ENCODE data around the gene INTS15. TPM values are rescaled to one million over a fixed set of nuclear protein-coding genes. Genes with fewer than 3 reads are reported as not detected.
"Not testable (repeated sequence)": the region's sequence is repeated elsewhere in the genome, so short reads cannot be mapped to it uniquely, and the experiment has no call there.

INTS15 gene
- total RNA-seq, 1 experiment from 2014 or later: 21.4 TPM

DNA sequence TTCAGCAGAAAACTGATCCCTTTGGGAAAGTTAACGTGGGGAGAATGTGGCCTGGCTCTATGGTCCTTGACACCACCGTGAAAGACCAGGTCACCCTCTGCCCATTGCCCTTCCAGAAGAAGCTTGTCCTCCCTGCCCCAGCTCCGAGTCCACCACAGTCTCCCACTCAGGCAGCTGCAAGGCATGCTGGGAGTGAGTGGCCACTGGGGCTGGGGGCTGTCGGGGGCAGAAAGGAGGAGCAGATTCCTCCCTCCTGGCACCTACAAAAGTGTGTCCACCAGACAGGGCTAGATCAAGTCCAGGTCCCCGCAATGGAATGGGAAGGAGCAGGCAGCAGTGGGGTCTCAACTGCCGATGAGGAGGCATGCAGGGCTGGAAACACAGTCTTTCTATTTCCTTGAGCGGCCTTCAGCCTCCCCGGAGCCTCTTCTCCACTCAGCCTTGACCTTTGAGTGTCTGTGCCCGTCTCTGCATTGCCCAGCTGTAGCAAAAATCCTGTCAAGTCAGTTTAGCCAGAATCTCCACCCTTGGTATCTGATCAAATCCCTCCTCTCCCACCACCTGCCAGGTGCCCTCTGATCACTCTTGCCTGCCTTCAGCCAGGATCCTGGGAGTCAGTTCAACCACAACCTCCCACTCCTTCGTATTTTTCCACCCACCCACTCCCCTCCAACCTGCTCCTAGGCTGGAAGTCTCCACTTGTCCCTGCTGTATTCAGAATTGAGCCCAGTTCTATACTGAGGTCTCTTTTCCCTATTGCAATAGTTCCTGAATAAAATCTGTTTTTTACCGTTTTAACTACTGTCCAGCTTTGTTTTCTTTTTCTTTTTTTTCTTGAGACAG is 40.4 kb downstream of the INTS15 start:
- Histone ChIP-seq H3K4me3 (no peak overlapping the region), H3K79me2 (ENCODE audit: low read depth) (no peaks in the 10 kb centered on the region), H2AFZ (no peak overlapping the region), H3F3A (ENCODE audit: insufficient read depth, low read depth) (peaks cover 25% of the 10 kb centered on the region), H3K4me2 (peak overlapping the region; percentile 60), H3K27me3 (ENCODE audit: insufficient read depth, low read depth) (no peaks in the 10 kb centered on the region), H3K4me1 (replicated peaks; ENCODE audit: insufficient read depth) (peaks cover 13% of the 10 kb centered on the region), H3K36me3 (ENCODE audit: low read depth) (no peaks in the 10 kb centered on the region), H3K9me2 (ENCODE audit: insufficient read depth) (no peaks in the 10 kb centered on the region), H3K9me3 (ENCODE audit: insufficient read depth, low read depth) (no peaks in the 10 kb centered on the region), H4K20me1 (ENCODE audit: insufficient read depth) (no peaks in the 10 kb centered on the region), H3K27ac (no peak overlapping the region)
- ChIA-PET POLR2A (ENCODE audit: unreplicated experiment) (no interaction called here), CTCF (no interaction called here)
- BruUV-seq (replicated peaks): no TSS peak
- DNase-seq: peak; percentile 68 to 69
- no peak for TF ChIP-seq EZH2 (IDR thresholded peaks at IDR 0.05; ENCODE audit: low read depth)
- TF ChIP-seq, protein P1, sequence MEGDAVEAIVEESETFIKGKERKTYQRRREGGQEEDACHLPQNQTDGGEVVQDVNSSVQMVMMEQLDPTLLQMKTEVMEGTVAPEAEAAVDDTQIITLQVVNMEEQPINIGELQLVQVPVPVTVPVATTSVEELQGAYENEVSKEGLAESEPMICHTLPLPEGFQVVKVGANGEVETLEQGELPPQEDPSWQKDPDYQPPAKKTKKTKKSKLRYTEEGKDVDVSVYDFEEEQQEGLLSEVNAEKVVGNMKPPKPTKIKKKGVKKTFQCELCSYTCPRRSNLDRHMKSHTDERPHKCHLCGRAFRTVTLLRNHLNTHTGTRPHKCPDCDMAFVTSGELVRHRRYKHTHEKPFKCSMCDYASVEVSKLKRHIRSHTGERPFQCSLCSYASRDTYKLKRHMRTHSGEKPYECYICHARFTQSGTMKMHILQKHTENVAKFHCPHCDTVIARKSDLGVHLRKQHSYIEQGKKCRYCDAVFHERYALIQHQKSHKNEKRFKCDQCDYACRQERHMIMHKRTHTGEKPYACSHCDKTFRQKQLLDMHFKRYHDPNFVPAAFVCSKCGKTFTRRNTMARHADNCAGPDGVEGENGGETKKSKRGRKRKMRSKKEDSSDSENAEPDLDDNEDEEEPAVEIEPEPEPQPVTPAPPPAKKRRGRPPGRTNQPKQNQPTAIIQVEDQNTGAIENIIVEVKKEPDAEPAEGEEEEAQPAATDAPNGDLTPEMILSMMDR (conservative IDR thresholded peaks at IDR 0.05): no peak
- intact Hi-C loops (cut with micrococcal nuclease; ENCODE audit: unreplicated experiment): no loop called here

DNA sequence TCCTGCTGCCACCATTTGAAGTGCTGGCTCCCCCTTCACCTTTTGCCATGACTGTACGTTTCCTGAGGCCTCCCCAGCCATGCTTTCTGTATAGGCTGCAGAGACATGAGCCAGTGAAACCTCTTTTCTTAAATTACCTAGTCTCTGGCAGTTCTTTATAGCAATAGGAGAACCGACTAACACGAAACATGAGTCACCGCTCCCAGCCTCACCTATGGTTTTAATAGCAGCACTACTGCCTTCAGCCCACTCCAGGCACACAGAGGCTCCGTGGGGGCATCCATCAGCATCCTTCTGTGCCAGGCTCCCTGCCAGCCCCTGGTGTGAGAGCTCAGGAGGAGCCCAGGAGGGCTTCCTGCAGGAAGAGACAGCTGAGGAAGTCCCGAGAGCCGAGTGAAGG is 41.8 kb downstream of the INTS15 start:
- no peak overlapping the region for H3K4me2 ChIP-seq
- H2AFZ ChIP-seq: no peak overlapping the region
- no peak for DNase-seq
- H3K27ac ChIP-seq: no peak overlapping the region
- peaks cover 27% of the 10 kb centered on the region for H3K4me1 ChIP-seq (replicated peaks; ENCODE audit: insufficient read depth)
- no TSS peak for BruUV-seq (replicated peaks)
- H3F3A ChIP-seq (ENCODE audit: insufficient read depth, low read depth): peaks cover 34% of the 10 kb centered on the region
- no peaks in the 10 kb centered on the region for H3K36me3 ChIP-seq (ENCODE audit: low read depth)
- peaks cover 5% of the 10 kb centered on the region; the same call in 1 of the 2 replicates for H3K79me2 ChIP-seq (ENCODE audit: low read depth)
- H3K27me3 ChIP-seq (ENCODE audit: insufficient read depth, low read depth): no peaks in the 10 kb centered on the region
- intact Hi-C loops (cut with micrococcal nuclease; ENCODE audit: unreplicated experiment): no loop called here
- H4K20me1 ChIP-seq (ENCODE audit: insufficient read depth): no peaks in the 10 kb centered on the region
- POLR2A ChIA-PET (ENCODE audit: unreplicated experiment): no interaction called here
- no peak overlapping the region for H3K4me3 ChIP-seq
- no peak for TF ChIP-seq EZH2 (IDR thresholded peaks at IDR 0.05; ENCODE audit: low read depth)
- no peaks in the 10 kb centered on the region for H3K9me2 ChIP-seq (ENCODE audit: insufficient read depth)
- no peaks in the 10 kb centered on the region for H3K9me3 ChIP-seq (ENCODE audit: insufficient read depth, low read depth)
- CTCF ChIA-PET: no interaction called here

DNA sequence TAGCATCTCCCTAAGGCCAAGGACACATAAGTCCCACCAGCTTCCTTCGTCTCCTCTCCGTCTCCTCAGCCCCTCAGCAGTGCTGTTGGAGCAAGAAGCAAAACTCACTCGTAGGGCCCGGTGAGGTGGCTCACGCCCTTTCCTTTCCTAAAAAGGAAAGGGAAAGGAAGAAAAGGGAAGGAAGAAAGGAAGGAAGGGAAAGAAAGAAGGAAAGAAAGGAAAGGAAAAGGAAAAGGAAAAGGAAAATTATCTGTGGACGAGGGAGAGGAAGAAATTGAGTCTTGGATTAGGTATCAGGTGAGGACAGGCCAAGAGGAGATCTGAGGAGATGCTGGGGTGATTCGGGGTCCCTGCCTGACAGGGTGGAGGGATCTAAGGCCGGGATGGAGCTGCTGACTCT is 44.2 kb downstream of the INTS15 start:
- no peaks in the 10 kb centered on the region for H3K36me3 ChIP-seq (ENCODE audit: low read depth)
- POLR2A ChIA-PET (ENCODE audit: unreplicated experiment): no interaction called here
- CTCF ChIA-PET: no interaction called here
- peaks cover 34% of the 10 kb centered on the region for H3F3A ChIP-seq (ENCODE audit: insufficient read depth, low read depth)
- no peak overlapping the region for H3K4me3 ChIP-seq
- TF ChIP-seq EZH2 (IDR thresholded peaks at IDR 0.05; ENCODE audit: low read depth): no peak
- H4K20me1 ChIP-seq (ENCODE audit: insufficient read depth): no peaks in the 10 kb centered on the region
- H3K4me1 ChIP-seq (replicated peaks; ENCODE audit: insufficient read depth): peaks cover 34% of the 10 kb centered on the region
- H3K79me2 ChIP-seq (ENCODE audit: low read depth): peaks cover 24% of the 10 kb centered on the region
- no peak overlapping the region for H3K27ac ChIP-seq
- no peaks in the 10 kb centered on the region for H3K27me3 ChIP-seq (ENCODE audit: insufficient read depth, low read depth)
- no peaks in the 10 kb centered on the region for H3K9me2 ChIP-seq (ENCODE audit: insufficient read depth)
- DNase-seq: no peak
- no peak overlapping the region for H2AFZ ChIP-seq
- H3K9me3 ChIP-seq (ENCODE audit: insufficient read depth, low read depth): no peaks in the 10 kb centered on the region
- no TSS peak for BruUV-seq (replicated peaks)
- intact Hi-C loops (cut with micrococcal nuclease; ENCODE audit: unreplicated experiment): no loop called here
- H3K4me2 ChIP-seq: no peak overlapping the region

DNA sequence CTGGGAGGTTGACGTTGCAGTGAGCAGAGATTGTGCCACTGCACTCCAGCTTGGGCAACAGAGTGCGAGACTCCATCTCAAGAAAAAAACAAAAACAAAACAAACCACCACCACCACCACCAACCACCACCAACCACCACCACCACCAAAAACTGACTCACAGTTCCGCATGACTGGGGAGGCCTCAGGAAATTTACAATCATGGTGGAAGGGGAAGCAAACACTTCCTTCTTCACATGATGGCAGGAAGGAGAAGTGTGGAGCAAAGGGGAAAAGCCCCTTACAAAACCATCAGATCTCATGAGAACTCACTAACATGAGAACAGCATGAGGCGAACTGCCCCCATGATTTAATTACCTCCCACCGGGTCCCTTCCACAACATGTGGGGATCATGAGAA is 45.1 kb downstream of the INTS15 start:
- H3K36me3 ChIP-seq (ENCODE audit: low read depth); H3K4me2 ChIP-seq; H4K20me1 ChIP-seq (ENCODE audit: insufficient read depth); BruUV-seq (replicated peaks); H3K9me3 ChIP-seq (ENCODE audit: insufficient read depth, low read depth); H3K27me3 ChIP-seq (ENCODE audit: insufficient read depth, low read depth); H3K4me3 ChIP-seq; H3K9me2 ChIP-seq (ENCODE audit: insufficient read depth); POLR2A ChIA-PET (ENCODE audit: unreplicated experiment); H3K27ac ChIP-seq; DNase-seq; CTCF ChIA-PET; H2AFZ ChIP-seq: not testable (repeated sequence)
- Histone ChIP-seq H3K79me2 (ENCODE audit: low read depth) (peaks cover 27% of the 10 kb centered on the region), H3F3A (ENCODE audit: insufficient read depth, low read depth) (peaks cover 30% of the 10 kb centered on the region), H3K4me1 (replicated peaks; ENCODE audit: insufficient read depth) (peaks cover 30% of the 10 kb centered on the region)
- intact Hi-C loops (cut with micrococcal nuclease; ENCODE audit: unreplicated experiment): loop anchor here (5.0 kb wide), 1 partner anchor 118 kb away; no protein-coding TSS in a partner anchor
